Right lobe of liver (tissue), 6 donors: ENCODE results near the gene MATN4. TPM values are rescaled to one million over a fixed set of nuclear protein-coding genes. Genes with fewer than 3 reads are reported as not detected.

Experiments used
- ATAC-seq, 4 donors: fragments of 200-7000 bp; cut with Tn5 transposase; one replicate each; pipeline ENCODE4 v1.9.1; 2020; ENCODE audit warnings: mild to moderate bottlenecking in 4 of 4, moderate library complexity in 4 of 4
- DNase-seq, 3 donors: peaks; one replicate each; pipeline ENCODE4 v3.0.0-alpha.2; 2020
- H3K27ac ChIP-seq, 3 donors: fragments of 200-600 bp; one replicate each; pipeline ENCODE4 v1.8.0; 2022
- H3K27me3 ChIP-seq, 2 donors: fragments of 200-600 bp; one replicate each; pipeline ENCODE4 v1.8.0; 2022
- H3K36me3 ChIP-seq, 4 donors: fragments of 200-600 bp; sonication (generic) in 1 of 4; one replicate each; pipeline versions ENCODE4 v1.5.1 to v1.8.0; 2017 to 2022; ENCODE audit warnings: control low read depth in 1 of 4
- H3K4me1 ChIP-seq, 4 donors: fragments of 200-600 bp; sonication (generic) in 1 of 4; one replicate each; pipeline versions ENCODE4 v1.5.1 to v1.8.0; 2017 to 2022; ENCODE audit warnings: control low read depth in 1 of 4
- H3K4me3 ChIP-seq, 3 donors: fragments of 200-600 bp; one replicate each; pipeline ENCODE4 v1.8.0; 2022
- H3K9me3 ChIP-seq, 4 donors: fragments of 200-600 bp; sonication (generic) in 1 of 4; one replicate each; pipeline versions ENCODE4 v1.5.1 to v1.8.0; 2017 to 2022; ENCODE audit warnings: control low read depth in 1 of 4
- CTCF ChIP-seq, 4 donors: fragments of 200-600 bp in 3 of 4; fragments of 450-650 bp in 1 of 4; IDR thresholded peaks; one replicate each; pipeline versions ENCODE4 v1.5.1 to v1.8.0; 2016 to 2022; ENCODE audit warnings: antibody characterized with exemption in 4 of 4, mild to moderate bottlenecking in 2 of 4
- POLR2A ChIP-seq: fragments of 450-650 bp; IDR thresholded peaks from one replicate; pipeline ENCODE4 v1.6.1; 2017; ENCODE audit warnings: antibody characterized with exemption, mild to moderate bottlenecking
- WGBS: methylation state at CpG from one replicate; pipeline ENCODE4 v1.1.6; 2018; ENCODE audit warnings: low coverage, low lambda C conversion rate; ENCODE audit not compliant: insufficient coverage; ENCODE audit errors: missing lambda C conversion rate; 5-methylcytosine and 5-hydroxymethylcytosine counted together
- intact Hi-C, 2 donors: fragments of 100-400 bp; cut with DNase I; formaldehyde crosslinking; loops; one replicate each; pipeline versions ENCODE4 v1.11.2 to v1.14.1; 2022
- total RNA-seq, 6 experiments: library from RNA; depleted of rRNA in 2 of 6; stranded (reverse); fragments of >200 nt in 2 of 6; fragmentation: NEBNext Ultra II Directional in 3 of 6; extraction: Animal tissue kit (Norgen Biotek cat#: 25700) in 3 of 6; gene quantifications; one replicate each; pipeline versions ENCODE4 v1.1.0 to v1.2.4, GENCODE V29; 2016 to 2023
- donor health status: DM: no; HTN: yes; CAD: no.
- donor health status: DM: no; HTN: no; CAD: no.
- donor health status: DM: no; HTN: no; CAD: no.
- donor health status: DM: no; HTN: yes; CAD: no.
- donor health status: DM: no; HTN: yes; CAD: no.

The MATN4 gene
- total RNA-seq, 6 experiments from 2014 or later, result not detected

- no peak overlapping the region for H3K27ac ChIP-seq
- TF ChIP-seq POLR2A (no peak), CTCF (IDR thresholded peaks at IDR 0.05) (no peak)
- ATAC-seq (no peak), DNase-seq (no peak)
- peaks cover 0 to 9% (median 3%) of the 10 kb centered on the region in 4 donors for H3K4me1 ChIP-seq
- intact Hi-C loops, result no loop called here
- no peaks in the 10 kb centered on the region for H3K36me3 ChIP-seq
- no peaks in the 10 kb centered on the region for H3K9me3 ChIP-seq
- 94% methylated on average over 9 of the region's 52 CpGs for WGBS
- peaks cover 0 to 5% of the 10 kb centered on the region in 2 donors for H3K27me3 ChIP-seq
- H3K4me3 ChIP-seq, result no peak overlapping the region
Observed at GRCh38 chr20:45297786-45298497, 10.2 kb downstream of the MATN4 start.

GRCh38 chr20:45294659-45295058, 13.4 kb downstream of the MATN4 start:
- no peak overlapping the region for H3K27ac ChIP-seq
- no peaks in the 10 kb centered on the region for H3K36me3 ChIP-seq
- H3K27me3 ChIP-seq, result peaks cover 0 to 6% of the 10 kb centered on the region in 2 donors
- no peaks in the 10 kb centered on the region for H3K9me3 ChIP-seq
- 83% methylated on average over 1 of the region's 1 CpG for WGBS
- no peak overlapping the region for H3K4me3 ChIP-seq
- ATAC-seq (no peak), DNase-seq (no peak)
- TF ChIP-seq CTCF (IDR thresholded peaks at IDR 0.05), result no peak
- no peak for TF ChIP-seq POLR2A
- H3K4me1 ChIP-seq, result peaks cover 0 to 9% (median 3%) of the 10 kb centered on the region in 4 donors
- intact Hi-C loops, result no loop called here

GRCh38 chr20:45294003-45294368, 14.1 kb downstream of the MATN4 start:
- no peaks in the 10 kb centered on the region for H3K36me3 ChIP-seq
- DNase-seq (no peak), ATAC-seq (no peak)
- no peaks in the 10 kb centered on the region for H3K9me3 ChIP-seq
- 50% methylated on average over 5 of the region's 5 CpGs for WGBS
- H3K4me3 ChIP-seq, result peak overlapping the region in 1 of 3 donors; percentile 47
- TF ChIP-seq POLR2A (no peak), CTCF (IDR thresholded peaks at IDR 0.05) (peak in 1 of 4 donors; percentile 1)
- no peak overlapping the region for H3K27ac ChIP-seq
- intact Hi-C loops, result no loop called here
- peaks cover 0 to 6% of the 10 kb centered on the region in 2 donors for H3K27me3 ChIP-seq
- H3K4me1 ChIP-seq, result peaks cover 0 to 9% (median 3%) of the 10 kb centered on the region in 4 donors

- intact Hi-C loops, result no loop called here
- Histone ChIP-seq H3K36me3 (no peaks in the 10 kb centered on the region), H3K4me3 (peak overlapping the region; percentile 44 to 51 (median 47)), H3K27ac (no peak overlapping the region), H3K9me3 (no peaks in the 10 kb centered on the region), H3K4me1 (peaks cover 0 to 9% (median 3%) of the 10 kb centered on the region in 4 donors), H3K27me3 (peaks cover 0 to 6% of the 10 kb centered on the region in 2 donors)
- TF ChIP-seq POLR2A (no peak), CTCF (IDR thresholded peaks at IDR 0.05) (peak; percentile 78 to 96 (median 92))
- DNase-seq, result peak; percentile 80 to 86 (median 82)
- WGBS, result 3% methylated on average over 35 of the region's 79 CpGs
- ATAC-seq, result peak; percentile 89 to 93 (median 92)
Observed at GRCh38 chr20:45293041-45294002, 14.8 kb downstream of the MATN4 start.
